ENCODE measurements around the gene OR1J1.

Gene OR1J1

GRCh38 chr9:122444041-122444733 is 33.5 kb downstream of the OR1J1 start:
- DNase-seq, result no peak

DNA sequence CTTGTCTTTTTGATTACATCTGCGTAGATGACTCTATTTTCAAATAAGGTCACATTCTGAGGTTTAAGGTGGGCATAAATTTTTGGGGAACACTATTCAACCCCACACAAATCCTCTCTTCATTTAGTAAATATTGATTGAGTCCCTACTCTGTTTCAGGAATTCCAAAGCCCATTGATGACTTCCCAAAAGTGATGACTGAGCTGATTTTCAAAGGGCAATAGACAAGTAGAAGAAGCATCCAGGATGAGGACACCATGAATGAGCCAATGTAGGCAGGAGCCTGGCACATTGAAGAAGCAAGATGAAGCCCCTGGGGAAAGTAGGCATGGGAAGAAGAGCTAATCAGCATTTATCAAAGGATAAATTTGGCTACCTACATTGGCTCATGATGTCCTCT is 35.2 kb downstream of the OR1J1 start:
- DNase-seq, result no peak

Measured in CD4-positive, alpha-beta T cell treated with Interleukin-15 for 1 hour (primary cell).